ENCODE results near the gene CNGB1. TPM values are rescaled to one million over a fixed set of nuclear protein-coding genes. Genes with fewer than 3 reads are reported as not detected.

Gene CNGB1
- total RNA-seq, 1 experiment from 2014 or later = not detected

GRCh38 chr16:57912529-57913260 is 58.2 kb downstream of the CNGB1 start:
- Mint-ChIP-seq H3K27me3 (ENCODE audit: low read depth) (no peaks in the 10 kb centered on the region; the same call in 1 of the 2 replicates), H3K36me3 (no peaks in the 10 kb centered on the region), H3K4me1 (peaks cover 21% of the 10 kb centered on the region), H3K27ac (0 out of 2 replicates have a peak overlapping the region, but pooled peaks have one; percentile 26), H3K4me3 (no peak overlapping the region), H3K9me3 (no peaks in the 10 kb centered on the region)
- TF ChIP-seq OVOL2 (CRISPR knock-in tag; IDR thresholded peaks at IDR 0.05; ENCODE audit: borderline replicate concordance) (no peak), ZNF263 (CRISPR knock-in tag; IDR thresholded peaks at IDR 0.05; ENCODE audit: low read depth) (no peak), ZNF423 (CRISPR knock-in tag; IDR thresholded peaks at IDR 0.05) (no peak), ATF6 (CRISPR knock-in tag; IDR thresholded peaks at IDR 0.05) (no peak), NR3C1 (CRISPR knock-in tag; conservative IDR thresholded peaks at IDR 0.05; ENCODE audit: low read depth) (no peak), NFYB (CRISPR knock-in tag; conservative IDR thresholded peaks at IDR 0.05; ENCODE audit: low read depth) (no peak), ZNF121 (CRISPR knock-in tag; IDR thresholded peaks at IDR 0.05) (no peak), KAT7 (CRISPR knock-in tag; IDR thresholded peaks at IDR 0.05; ENCODE audit: borderline replicate concordance) (no peak), ZBTB21 (CRISPR knock-in tag; IDR thresholded peaks at IDR 0.05; ENCODE audit: borderline replicate concordance) (no peak), EMX1 (CRISPR knock-in tag; IDR thresholded peaks at IDR 0.05) (no peak), FOXK1 (CRISPR knock-in tag; IDR thresholded peaks at IDR 0.05) (no peak), ZNF532 (CRISPR knock-in tag; IDR thresholded peaks at IDR 0.05; ENCODE audit: borderline replicate concordance) (no peak), IRF1 (CRISPR knock-in tag; IDR thresholded peaks at IDR 0.05) (no peak), USF1 (CRISPR knock-in tag; IDR thresholded peaks at IDR 0.05) (no peak), TEAD4 (CRISPR knock-in tag; IDR thresholded peaks at IDR 0.05) (no peak), SMAD3 (CRISPR knock-in tag; IDR thresholded peaks at IDR 0.05; ENCODE audit: borderline replicate concordance) (no peak), FOXJ3 (CRISPR knock-in tag; IDR thresholded peaks at IDR 0.05; ENCODE audit: borderline replicate concordance) (no peak), FOXP1 (CRISPR knock-in tag; IDR thresholded peaks at IDR 0.05; ENCODE audit: borderline replicate concordance) (no peak), PREB (CRISPR knock-in tag; IDR thresholded peaks at IDR 0.05; ENCODE audit: borderline replicate concordance) (no peak), CTCF (IDR thresholded peaks at IDR 0.05) (no peak)
- ChIA-PET CTCF (interaction anchor here (1.7 kb wide), 1 partner anchor 65 kb away, joined by 4 read pairs; no protein-coding TSS in a partner anchor), POLR2A (interaction anchor here (0.5 kb wide), 1 partner anchor 50 kb away, joined by 3 read pairs; no protein-coding TSS in a partner anchor)
- DNase-seq (ENCODE audit: low spot score) = no peak
- ATAC-seq = no peak

All from WTC11 (cell line).